Liver (tissue), 3 donors: ENCODE results near the gene EP400.

Source experiments
- RAD21 ChIP-seq, 2 donors: IDR thresholded peaks; 2 replicates each; pipeline ENCODE4 v1.6.1; 2016; ENCODE audit warnings: antibody characterized with exemption in 2 of 2, mild to moderate bottlenecking in 2 of 2
- TF ChIP-seq, protein P1 (sequence below): fragments of 150-350 bp; IDR thresholded peaks from 2 replicates; pipeline ENCODE4 v1.5.1; 2017; ENCODE audit warnings: improper control_type of control experiment, low read depth, low read length; ENCODE audit not compliant: missing input control
- TF ChIP-seq, protein P2 (sequence below): IDR thresholded peaks from 2 replicates; pipeline ENCODE4 v1.6.1; 2016; ENCODE audit warnings: antibody characterized with exemption, mild to moderate bottlenecking
- TF ChIP-seq, protein P3 (sequence below): IDR thresholded peaks from 2 replicates; pipeline ENCODE4 v1.6.1; 2016; ENCODE audit warnings: antibody characterized with exemption
- donor health status: healthy.
- donor health status: healthy.

DNA sequence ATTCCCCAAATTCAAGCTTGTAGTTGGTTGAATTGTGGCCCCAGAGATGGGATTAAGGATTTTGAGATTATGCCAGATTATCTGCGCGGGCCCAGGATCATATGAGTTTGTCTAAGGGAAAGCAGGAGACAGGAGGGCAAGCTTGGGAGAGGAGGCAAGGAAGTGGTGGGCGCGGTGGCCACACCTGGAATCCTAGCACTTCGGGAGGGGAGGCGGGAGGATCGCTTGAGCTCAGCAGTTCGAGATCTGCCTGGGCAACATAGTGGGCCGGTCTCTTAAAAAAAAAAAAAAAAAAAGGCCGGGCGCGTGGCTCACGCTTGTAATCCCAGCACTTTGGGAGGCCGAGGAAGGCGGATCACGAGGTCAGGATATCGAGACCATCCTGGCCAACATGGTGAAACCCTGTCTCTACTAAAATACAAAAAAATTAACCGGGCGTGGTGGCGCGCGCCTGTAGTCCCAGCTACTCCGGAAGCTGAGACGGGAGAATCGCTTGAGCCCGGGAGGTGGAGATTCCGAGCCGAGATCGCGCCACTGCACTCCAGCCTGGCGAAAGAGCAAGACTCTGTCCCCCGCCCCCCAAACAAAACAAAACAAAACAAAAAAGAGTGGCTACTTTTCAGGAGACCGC, 21.5 kb upstream of the EP400 start:
- TF ChIP-seq, protein P1, sequence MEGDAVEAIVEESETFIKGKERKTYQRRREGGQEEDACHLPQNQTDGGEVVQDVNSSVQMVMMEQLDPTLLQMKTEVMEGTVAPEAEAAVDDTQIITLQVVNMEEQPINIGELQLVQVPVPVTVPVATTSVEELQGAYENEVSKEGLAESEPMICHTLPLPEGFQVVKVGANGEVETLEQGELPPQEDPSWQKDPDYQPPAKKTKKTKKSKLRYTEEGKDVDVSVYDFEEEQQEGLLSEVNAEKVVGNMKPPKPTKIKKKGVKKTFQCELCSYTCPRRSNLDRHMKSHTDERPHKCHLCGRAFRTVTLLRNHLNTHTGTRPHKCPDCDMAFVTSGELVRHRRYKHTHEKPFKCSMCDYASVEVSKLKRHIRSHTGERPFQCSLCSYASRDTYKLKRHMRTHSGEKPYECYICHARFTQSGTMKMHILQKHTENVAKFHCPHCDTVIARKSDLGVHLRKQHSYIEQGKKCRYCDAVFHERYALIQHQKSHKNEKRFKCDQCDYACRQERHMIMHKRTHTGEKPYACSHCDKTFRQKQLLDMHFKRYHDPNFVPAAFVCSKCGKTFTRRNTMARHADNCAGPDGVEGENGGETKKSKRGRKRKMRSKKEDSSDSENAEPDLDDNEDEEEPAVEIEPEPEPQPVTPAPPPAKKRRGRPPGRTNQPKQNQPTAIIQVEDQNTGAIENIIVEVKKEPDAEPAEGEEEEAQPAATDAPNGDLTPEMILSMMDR, result no peak
- TF ChIP-seq RAD21 (IDR thresholded peaks at IDR 0.05), result no peak
- TF ChIP-seq, protein P2, sequence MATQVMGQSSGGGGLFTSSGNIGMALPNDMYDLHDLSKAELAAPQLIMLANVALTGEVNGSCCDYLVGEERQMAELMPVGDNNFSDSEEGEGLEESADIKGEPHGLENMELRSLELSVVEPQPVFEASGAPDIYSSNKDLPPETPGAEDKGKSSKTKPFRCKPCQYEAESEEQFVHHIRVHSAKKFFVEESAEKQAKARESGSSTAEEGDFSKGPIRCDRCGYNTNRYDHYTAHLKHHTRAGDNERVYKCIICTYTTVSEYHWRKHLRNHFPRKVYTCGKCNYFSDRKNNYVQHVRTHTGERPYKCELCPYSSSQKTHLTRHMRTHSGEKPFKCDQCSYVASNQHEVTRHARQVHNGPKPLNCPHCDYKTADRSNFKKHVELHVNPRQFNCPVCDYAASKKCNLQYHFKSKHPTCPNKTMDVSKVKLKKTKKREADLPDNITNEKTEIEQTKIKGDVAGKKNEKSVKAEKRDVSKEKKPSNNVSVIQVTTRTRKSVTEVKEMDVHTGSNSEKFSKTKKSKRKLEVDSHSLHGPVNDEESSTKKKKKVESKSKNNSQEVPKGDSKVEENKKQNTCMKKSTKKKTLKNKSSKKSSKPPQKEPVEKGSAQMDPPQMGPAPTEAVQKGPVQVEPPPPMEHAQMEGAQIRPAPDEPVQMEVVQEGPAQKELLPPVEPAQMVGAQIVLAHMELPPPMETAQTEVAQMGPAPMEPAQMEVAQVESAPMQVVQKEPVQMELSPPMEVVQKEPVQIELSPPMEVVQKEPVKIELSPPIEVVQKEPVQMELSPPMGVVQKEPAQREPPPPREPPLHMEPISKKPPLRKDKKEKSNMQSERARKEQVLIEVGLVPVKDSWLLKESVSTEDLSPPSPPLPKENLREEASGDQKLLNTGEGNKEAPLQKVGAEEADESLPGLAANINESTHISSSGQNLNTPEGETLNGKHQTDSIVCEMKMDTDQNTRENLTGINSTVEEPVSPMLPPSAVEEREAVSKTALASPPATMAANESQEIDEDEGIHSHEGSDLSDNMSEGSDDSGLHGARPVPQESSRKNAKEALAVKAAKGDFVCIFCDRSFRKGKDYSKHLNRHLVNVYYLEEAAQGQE, result no peak
- TF ChIP-seq, protein P3, sequence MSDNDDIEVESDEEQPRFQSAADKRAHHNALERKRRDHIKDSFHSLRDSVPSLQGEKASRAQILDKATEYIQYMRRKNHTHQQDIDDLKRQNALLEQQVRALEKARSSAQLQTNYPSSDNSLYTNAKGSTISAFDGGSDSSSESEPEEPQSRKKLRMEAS, result no peak
